HK-2 (cell line): ENCODE measurements around the gene FPR3.
"Not testable (repeated sequence)": the region's sequence is repeated elsewhere in the genome, so short reads cannot be mapped to it uniquely, and the experiment has no call there.

ENCODE experiments used
- DNase-seq: peaks from one replicate; pipeline ENCODE4 v3.0.0-alpha.2; 2018; ENCODE audit not compliant: unreplicated experiment

The FPR3 gene

GRCh38 chr19:51783372-51783771 is 11.6 kb upstream of the FPR3 start:
- DNase-seq: peak; percentile 10

- DNase-seq: no peak
These were observed 10.7 kb upstream of the FPR3 start for GRCh38 chr19:51784109-51784785.

- peak; percentile 39 for DNase-seq
These were observed 9.9 kb upstream of the FPR3 start for GRCh38 chr19:51784922-51785690.

- no peak for DNase-seq
These were observed 8.1 kb upstream of the FPR3 start for GRCh38 chr19:51786646-51787494.

- DNase-seq: no peak
These were observed 6.9 kb upstream of the FPR3 start for GRCh38 chr19:51788029-51788428.

GRCh38 chr19:51789061-51789795 is 5.7 kb upstream of the FPR3 start:
- DNase-seq: no peak

- no peak for DNase-seq
These were observed 2.0 kb upstream of the FPR3 start for GRCh38 chr19:51792932-51793331.

- no peak for DNase-seq
These were observed 963 bp upstream of the FPR3 start for GRCh38 chr19:51793994-51794393.

- no peak for DNase-seq
These were observed 1.3 kb downstream of the FPR3 start for GRCh38 chr19:51796195-51796679.

GRCh38 chr19:51797480-51797879 is 2.5 kb downstream of the FPR3 start:
- DNase-seq: no peak

- no peak for DNase-seq
These were observed 3.1 kb downstream of the FPR3 start for GRCh38 chr19:51798062-51798461.

GRCh38 chr19:51799034-51799773 is 4.2 kb downstream of the FPR3 start:
- peak; percentile 75 for DNase-seq

GRCh38 chr19:51799774-51800472 is 5.0 kb downstream of the FPR3 start:
- DNase-seq: no peak

- DNase-seq: no peak
These were observed 5.7 kb downstream of the FPR3 start for GRCh38 chr19:51800473-51801244.

- DNase-seq: no peak
These were observed 7.8 kb downstream of the FPR3 start for GRCh38 chr19:51802775-51803174.

- no peak for DNase-seq
These were observed 8.6 kb downstream of the FPR3 start for GRCh38 chr19:51803519-51803918.

GRCh38 chr19:51803967-51804366 is 9.0 kb downstream of the FPR3 start:
- DNase-seq: no peak

- not testable (repeated sequence) for DNase-seq
These were observed 9.8 kb downstream of the FPR3 start for GRCh38 chr19:51804789-51805188.

- not testable (repeated sequence) for DNase-seq
These were observed 10.4 kb downstream of the FPR3 start for GRCh38 chr19:51805396-51805795.
